ENCODE measurements around the gene RPL5.
A peak's percentile ranks its signal among the peaks of the same experiment; 100 is the strongest.

RPL5 gene

GRCh38 chr1:92859400-92860039, 27.7 kb downstream of the RPL5 start:
- H3K27ac Mint-ChIP-seq = peak overlapping the region in 1 of 2 donors; percentile 4
- ATAC-seq (peak; percentile 10), DNase-seq (no peak)
- H3K9me3 Mint-ChIP-seq = no peaks in the 10 kb centered on the region
- no peaks in the 10 kb centered on the region for H3K27me3 Mint-ChIP-seq
- H3K4me1 Mint-ChIP-seq = peaks cover 20% of the 10 kb centered on the region
- peak overlapping the region; percentile 31 to 54 for H3K4me3 Mint-ChIP-seq

GRCh38 chr1:92862605-92863004, 30.8 kb downstream of the RPL5 start:
- no peak overlapping the region for H3K27ac Mint-ChIP-seq
- peaks cover 23% of the 10 kb centered on the region for H3K4me1 Mint-ChIP-seq
- no peak for DNase-seq
- no peaks in the 10 kb centered on the region for H3K27me3 Mint-ChIP-seq
- H3K4me3 Mint-ChIP-seq = no peak overlapping the region
- ATAC-seq = no peak
- no peaks in the 10 kb centered on the region for H3K9me3 Mint-ChIP-seq

- H3K9me3 Mint-ChIP-seq = no peaks in the 10 kb centered on the region
- H3K27me3 Mint-ChIP-seq = no peaks in the 10 kb centered on the region
- H3K27ac Mint-ChIP-seq = no peak overlapping the region
- peaks cover 10% of the 10 kb centered on the region for H3K4me1 Mint-ChIP-seq
- ATAC-seq = no peak
- H3K4me3 Mint-ChIP-seq = no peak overlapping the region
- no peak for DNase-seq
Measured at GRCh38 chr1:92864131-92864530, 32.3 kb downstream of the RPL5 start.

DNA sequence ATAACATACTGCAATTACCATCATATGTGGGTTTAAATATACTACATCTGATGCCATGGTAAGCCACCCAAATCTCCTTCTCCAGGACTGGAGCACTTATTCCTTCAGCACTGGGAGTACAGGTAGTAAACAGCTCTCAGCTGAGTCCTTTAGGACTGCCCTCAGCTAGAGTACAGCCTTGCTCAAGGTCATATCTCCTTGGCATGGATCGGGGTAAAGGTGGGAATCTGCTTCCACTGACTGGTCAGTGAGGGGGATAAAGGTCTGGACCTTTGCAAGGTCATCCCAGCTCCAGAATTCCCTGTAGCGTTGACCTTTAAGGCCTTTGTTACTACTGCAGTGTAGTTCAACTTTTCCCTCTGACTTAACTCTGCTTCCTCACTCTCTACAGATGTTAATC, 38.8 kb downstream of the RPL5 start:
- Mint-ChIP-seq H3K27ac (no peak overlapping the region), H3K9me3 (no peaks in the 10 kb centered on the region), H3K4me3 (no peak overlapping the region), H3K27me3 (no peaks in the 10 kb centered on the region), H3K4me1 (peaks cover 14% of the 10 kb centered on the region)
- no peak for DNase-seq
- no peak for ATAC-seq

DNA sequence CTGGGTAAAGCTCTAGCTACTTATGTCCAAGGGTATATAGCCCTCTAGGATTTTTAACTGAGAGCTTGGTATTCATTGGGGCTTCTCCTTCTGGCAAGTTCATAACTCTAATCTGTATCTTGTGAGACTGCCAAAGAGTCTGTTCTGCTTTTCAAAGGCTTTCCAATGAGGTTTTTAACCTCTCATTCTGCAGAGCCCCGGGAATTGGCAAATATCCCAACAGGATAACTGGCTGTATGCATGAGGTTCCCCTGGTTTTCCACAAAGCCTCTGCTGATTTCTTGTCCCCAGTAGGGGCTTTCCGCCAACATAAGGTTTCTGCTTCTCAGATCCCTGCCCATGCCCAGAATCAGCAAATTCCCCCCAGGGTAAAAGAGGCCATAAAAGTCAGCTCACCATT, 40.9 kb downstream of the RPL5 start:
- no peaks in the 10 kb centered on the region for H3K9me3 Mint-ChIP-seq
- DNase-seq (no peak), ATAC-seq (no peak)
- H3K4me1 Mint-ChIP-seq = peaks cover 15% of the 10 kb centered on the region
- no peak overlapping the region for H3K4me3 Mint-ChIP-seq
- H3K27ac Mint-ChIP-seq = no peak overlapping the region
- no peaks in the 10 kb centered on the region for H3K27me3 Mint-ChIP-seq

- Mint-ChIP-seq H3K9me3 (no peaks in the 10 kb centered on the region), H3K4me1 (peaks cover 23% of the 10 kb centered on the region), H3K27me3 (no peaks in the 10 kb centered on the region), H3K4me3 (no peak overlapping the region), H3K27ac (no peak overlapping the region)
- ATAC-seq = no peak
- no peak for DNase-seq
Measured at GRCh38 chr1:92874987-92875386, 43.1 kb downstream of the RPL5 start.

DNA sequence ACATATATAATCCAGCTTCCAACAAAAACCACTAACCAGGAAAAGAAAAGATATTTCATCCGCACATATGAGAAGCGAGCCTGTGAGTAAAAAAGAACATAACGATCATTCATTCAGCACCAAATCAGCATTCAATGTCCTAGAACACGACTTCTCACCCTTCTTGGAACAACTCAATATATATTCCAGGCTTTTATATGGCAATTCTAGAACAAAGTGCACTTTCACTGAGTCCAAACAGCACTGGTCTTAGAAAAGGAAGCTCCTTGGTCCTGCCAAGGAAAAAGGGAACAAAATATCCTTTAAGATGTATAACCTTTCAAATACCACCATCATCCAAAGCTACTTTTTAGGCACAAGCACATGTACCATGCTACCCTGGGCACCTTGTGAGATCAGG, 44.5 kb downstream of the RPL5 start:
- no peaks in the 10 kb centered on the region for H3K9me3 Mint-ChIP-seq
- ATAC-seq (no peak), DNase-seq (no peak)
- no peak overlapping the region for H3K4me3 Mint-ChIP-seq
- H3K27me3 Mint-ChIP-seq = no peaks in the 10 kb centered on the region
- peaks cover 16% of the 10 kb centered on the region for H3K4me1 Mint-ChIP-seq
- H3K27ac Mint-ChIP-seq = no peak overlapping the region

DNA sequence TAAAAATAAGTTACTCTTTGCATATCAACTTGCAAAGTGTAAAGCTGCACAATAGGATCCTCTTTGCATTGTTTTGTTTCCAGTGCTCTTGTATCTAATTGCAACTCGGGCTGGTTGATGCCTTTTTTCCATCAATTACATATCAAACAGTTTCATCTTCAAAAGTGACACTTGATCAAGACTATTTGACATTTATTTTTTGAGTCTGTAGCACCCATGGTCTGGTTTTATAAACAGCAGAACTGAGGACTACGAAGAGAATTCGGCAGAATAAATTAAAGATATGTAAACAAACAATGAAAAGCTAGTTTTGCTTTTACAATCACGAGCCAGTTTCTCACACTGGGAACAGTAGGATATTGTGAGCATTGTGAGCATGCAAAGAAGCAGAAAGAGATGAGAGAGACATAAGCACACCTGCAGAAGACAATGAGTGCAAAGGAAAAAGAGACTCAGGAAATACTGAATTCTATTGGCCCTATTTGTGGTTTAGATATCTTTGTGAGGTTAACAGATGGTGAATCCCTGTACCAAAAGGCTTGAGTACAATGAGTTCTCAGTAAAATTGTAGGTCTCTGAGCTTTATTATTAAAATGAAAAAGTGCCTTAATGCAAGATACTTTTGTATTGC, 45.4 kb downstream of the RPL5 start:
- peaks cover 16% of the 10 kb centered on the region for H3K4me1 Mint-ChIP-seq
- H3K4me3 Mint-ChIP-seq = peak overlapping the region in 1 of 2 donors; percentile 65
- no peaks in the 10 kb centered on the region for H3K27me3 Mint-ChIP-seq
- ATAC-seq (no peak), DNase-seq (no peak)
- no peaks in the 10 kb centered on the region for H3K9me3 Mint-ChIP-seq
- no peak overlapping the region for H3K27ac Mint-ChIP-seq

DNA sequence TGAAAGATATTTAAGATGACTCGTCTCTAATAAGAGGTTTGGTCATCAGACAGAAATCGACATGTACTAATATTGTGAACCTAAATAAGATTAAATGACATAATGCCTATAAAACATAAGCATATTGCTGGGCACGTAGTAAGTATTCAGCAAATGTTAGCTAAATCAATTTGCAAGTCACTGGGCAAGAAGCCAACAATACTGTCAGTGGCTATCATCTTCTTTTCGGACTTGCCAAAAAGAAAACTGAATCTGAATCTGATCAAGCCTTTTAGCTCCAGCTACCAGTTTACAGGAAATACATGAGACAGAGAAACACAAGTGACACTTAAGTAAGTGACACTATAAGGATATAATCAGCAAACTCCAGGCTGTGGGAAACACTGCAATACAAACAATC, 46.0 kb downstream of the RPL5 start:
- DNase-seq = no peak

DNA sequence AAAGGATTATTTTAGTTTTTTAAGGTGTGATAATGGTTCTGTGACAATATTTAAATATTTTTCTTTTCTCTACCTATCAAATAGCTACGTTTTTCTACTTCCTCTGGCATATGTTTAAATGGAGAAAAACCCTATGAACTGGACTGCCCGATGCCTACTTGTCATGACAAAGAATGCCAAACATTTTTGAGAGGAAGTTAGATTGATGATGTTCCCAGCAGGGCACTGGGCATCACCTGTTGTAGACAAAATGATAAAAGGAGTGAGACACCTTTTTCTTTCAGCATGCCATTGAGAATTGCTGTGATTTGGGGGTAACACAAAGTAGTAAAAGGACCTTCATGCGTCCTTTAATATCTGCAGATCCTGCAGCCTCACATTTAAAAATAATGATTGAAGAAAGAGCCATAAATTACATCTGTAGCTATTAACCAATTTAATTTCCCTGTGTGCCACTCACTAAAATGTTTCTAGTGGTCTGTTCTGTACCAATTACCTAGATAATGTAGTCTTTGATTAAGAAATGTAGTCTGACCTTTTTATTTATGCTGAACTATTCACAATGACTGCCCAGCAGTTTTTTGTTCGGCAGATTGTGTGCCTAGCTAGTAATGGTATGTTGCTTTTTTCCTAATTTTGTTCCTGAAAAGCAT, 47.6 kb downstream of the RPL5 start:
- ATAC-seq (no peak), DNase-seq (no peak)
- no peak overlapping the region for H3K4me3 Mint-ChIP-seq
- H3K4me1 Mint-ChIP-seq = peaks cover 32% of the 10 kb centered on the region
- no peaks in the 10 kb centered on the region for H3K9me3 Mint-ChIP-seq
- H3K27me3 Mint-ChIP-seq = no peaks in the 10 kb centered on the region
- H3K27ac Mint-ChIP-seq = no peak overlapping the region

More for the DNA sequence above, 46.0 kb downstream of the RPL5 start:
- Mint-ChIP-seq H3K27ac (peak overlapping the region in 1 of 2 donors; percentile 5), H3K27me3 (no peaks in the 10 kb centered on the region), H3K9me3 (no peaks in the 10 kb centered on the region), H3K4me3 (peak overlapping the region; percentile 36 to 62), H3K4me1 (peaks cover 19% of the 10 kb centered on the region)
- ATAC-seq = peak; percentile 56

GRCh38 chr1:92881391-92881790, 49.6 kb downstream of the RPL5 start:
- ATAC-seq = no peak
- peaks cover 32% of the 10 kb centered on the region for H3K4me1 Mint-ChIP-seq
- H3K9me3 Mint-ChIP-seq = no peaks in the 10 kb centered on the region
- H3K4me3 Mint-ChIP-seq = no peak overlapping the region
- no peak for DNase-seq
- no peaks in the 10 kb centered on the region for H3K27me3 Mint-ChIP-seq
- no peak overlapping the region for H3K27ac Mint-ChIP-seq

- Mint-ChIP-seq H3K4me3 (no peak overlapping the region), H3K9me3 (no peaks in the 10 kb centered on the region), H3K27ac (no peak overlapping the region), H3K27me3 (no peaks in the 10 kb centered on the region), H3K4me1 (peaks cover 22% of the 10 kb centered on the region)
- no peak for DNase-seq
- ATAC-seq = peak; percentile 74
Measured at GRCh38 chr1:92882819-92883218, 51.0 kb downstream of the RPL5 start.

- ATAC-seq (peak; percentile 31), DNase-seq (no peak)
- H3K27ac Mint-ChIP-seq = peak overlapping the region in 1 of 2 donors; percentile 48
- H3K4me1 Mint-ChIP-seq = peaks cover 18% of the 10 kb centered on the region
- H3K4me3 Mint-ChIP-seq = no peak overlapping the region
- no peaks in the 10 kb centered on the region for H3K27me3 Mint-ChIP-seq
- no peaks in the 10 kb centered on the region for H3K9me3 Mint-ChIP-seq
Measured at GRCh38 chr1:92883297-92883696, 51.5 kb downstream of the RPL5 start.

- no peak for DNase-seq
- no peaks in the 10 kb centered on the region for H3K27me3 Mint-ChIP-seq
- no peak for ATAC-seq
- peak overlapping the region in 1 of 2 donors; percentile 59 for H3K27ac Mint-ChIP-seq
- peaks cover 16% of the 10 kb centered on the region for H3K4me1 Mint-ChIP-seq
- H3K9me3 Mint-ChIP-seq = peaks cover 0 to 8% of the 10 kb centered on the region in 2 donors
- no peak overlapping the region for H3K4me3 Mint-ChIP-seq
Measured at GRCh38 chr1:92884195-92884594, 52.4 kb downstream of the RPL5 start.

DNA sequence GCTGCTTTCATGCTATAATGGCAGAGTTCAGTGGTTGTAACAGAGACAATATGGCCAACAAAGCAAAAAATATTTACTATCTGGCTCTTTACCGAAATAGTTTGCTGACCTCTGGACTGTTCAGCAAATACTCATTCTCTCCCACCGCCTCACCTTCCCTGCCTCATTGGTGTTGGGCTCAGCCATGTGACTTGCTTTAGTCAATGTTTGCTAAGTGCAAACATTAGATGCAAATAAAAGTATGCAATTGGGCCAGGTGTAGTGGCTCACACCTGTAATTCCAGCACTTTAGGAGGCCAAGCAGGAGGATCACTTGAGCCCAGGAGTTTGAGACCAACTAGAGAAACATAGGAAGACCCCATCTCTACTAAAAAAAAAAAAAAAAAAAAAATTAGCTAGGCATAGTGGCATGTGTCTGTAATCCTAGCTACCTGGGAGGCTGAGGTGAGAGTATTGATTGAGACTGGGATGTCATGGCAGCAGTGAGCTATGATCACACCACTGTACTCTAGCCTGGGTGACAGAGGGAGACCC, 55.1 kb downstream of the RPL5 start:
- Mint-ChIP-seq H3K4me1 (peaks cover 16% of the 10 kb centered on the region), H3K27ac (peak overlapping the region in 1 of 2 donors; percentile 9)

DNA sequence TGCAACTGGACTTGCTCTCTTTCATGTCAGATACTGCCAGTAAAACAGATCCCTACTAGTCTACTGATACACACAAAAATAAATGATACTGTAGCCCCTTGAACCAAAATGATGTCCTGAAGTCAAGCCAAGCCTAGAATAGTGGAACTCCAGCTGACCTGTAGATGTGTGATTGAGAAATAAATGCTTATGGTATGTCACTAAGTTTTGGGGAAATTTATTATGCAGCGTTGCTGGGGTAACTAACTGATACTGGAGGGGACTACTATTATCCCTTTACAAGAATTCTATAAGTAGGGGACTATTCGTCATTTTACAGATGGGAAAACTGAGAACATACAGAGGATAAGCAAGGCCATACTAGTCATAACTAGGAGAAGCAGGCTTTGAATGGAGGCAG, 55.6 kb downstream of the RPL5 start:
- DNase-seq = no peak
- no peak overlapping the region for H3K4me3 Mint-ChIP-seq
- peaks cover 0 to 10% of the 10 kb centered on the region in 2 donors for H3K9me3 Mint-ChIP-seq
- peaks cover 15% of the 10 kb centered on the region for H3K4me1 Mint-ChIP-seq
- ATAC-seq = no peak
- no peaks in the 10 kb centered on the region for H3K27me3 Mint-ChIP-seq
- no peak overlapping the region for H3K27ac Mint-ChIP-seq

More for the DNA sequence above, 55.1 kb downstream of the RPL5 start:
- DNase-seq = no peak
- ATAC-seq = no peak
- Mint-ChIP-seq H3K27me3 (no peaks in the 10 kb centered on the region), H3K9me3 (peaks cover 0 to 8% of the 10 kb centered on the region in 2 donors), H3K4me3 (no peak overlapping the region)
